NCI-H1436 (cell line): ENCODE measurements around the gene SAE1.

Experiments
- DNase-seq: peaks from one replicate; lab custom pipeline; 2025; lab: John Stamatoyannopoulos, UW

Gene SAE1

DNA sequence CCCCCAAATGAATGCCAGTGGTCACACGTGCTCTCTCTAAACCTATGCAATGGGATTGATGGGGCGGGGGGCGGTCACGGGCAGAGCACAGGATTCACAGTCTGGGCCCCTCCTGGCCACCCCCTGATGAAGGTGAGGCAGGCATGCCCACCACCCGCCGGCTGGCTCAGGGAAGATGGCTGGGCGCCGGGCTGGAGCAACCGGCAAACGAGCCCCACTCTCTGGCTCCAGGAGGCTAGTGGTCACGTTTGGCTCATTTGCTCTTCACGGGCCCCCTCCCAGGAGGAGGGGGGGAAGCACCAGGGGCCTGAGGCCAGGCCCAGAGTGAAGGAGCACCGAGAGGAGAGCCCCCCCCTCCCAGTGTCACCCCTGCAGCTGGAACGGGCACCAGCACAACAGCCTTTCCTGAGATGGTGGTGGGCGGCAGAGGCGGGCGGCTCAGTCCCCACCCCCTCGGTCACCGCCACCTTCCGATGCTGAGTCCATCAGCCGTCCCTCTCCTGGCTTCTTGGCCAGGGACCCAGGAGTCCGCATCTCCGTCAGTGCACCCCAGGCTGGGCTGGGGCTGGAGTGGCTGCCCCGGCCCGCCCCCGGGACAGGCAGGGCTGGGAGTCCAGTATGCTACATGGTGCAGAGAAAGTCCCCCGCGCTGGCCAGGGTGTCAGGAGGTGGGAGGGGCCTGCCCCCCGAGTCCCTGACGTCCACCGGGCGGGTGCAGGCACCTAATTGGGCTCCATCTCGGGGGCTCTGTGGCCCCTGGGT lies 90.6 kb downstream of the SAE1 start:
- no peak for DNase-seq

GRCh38 chr19:47221890-47222289 lies 91.3 kb downstream of the SAE1 start:
- no peak for DNase-seq

DNA sequence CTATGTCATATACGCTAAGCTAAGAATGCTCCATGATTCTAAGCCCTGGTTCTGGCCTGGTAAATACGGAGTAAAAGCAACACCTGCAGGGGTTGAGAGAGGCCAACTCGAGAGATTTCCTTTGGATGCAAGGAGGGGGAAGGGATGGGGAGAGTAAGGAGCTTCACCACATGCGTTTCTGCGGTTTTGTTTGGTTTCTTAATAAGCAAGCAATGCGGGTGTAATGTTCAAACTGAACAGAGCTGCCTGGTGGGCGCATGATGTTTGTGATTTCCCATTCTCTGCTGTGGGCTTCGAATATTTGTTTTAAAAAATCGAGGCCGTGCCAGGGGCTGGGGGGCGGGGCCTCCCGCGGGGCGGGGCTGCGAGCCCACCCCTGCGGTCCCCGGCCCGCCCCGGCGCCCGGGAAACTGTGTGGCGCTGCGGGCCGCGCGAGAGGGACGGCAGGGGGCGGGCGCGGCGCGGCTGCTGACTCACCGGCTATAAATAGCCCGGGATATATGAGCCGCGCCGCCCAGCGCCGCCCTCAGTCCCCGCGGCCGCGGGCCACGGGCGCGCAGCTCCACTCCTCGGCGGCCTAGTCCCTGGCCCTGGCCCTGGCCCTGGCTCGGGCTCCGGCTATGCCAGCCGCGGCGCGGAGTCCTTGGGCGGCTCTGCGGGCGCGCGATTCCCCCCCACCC lies 95.3 kb downstream of the SAE1 start:
- DNase-seq = peak; percentile 85

GRCh38 chr19:47226426-47227351 lies 96.1 kb downstream of the SAE1 start:
- DNase-seq = no peak

GRCh38 chr19:47227352-47228167 lies 96.9 kb downstream of the SAE1 start:
- no peak for DNase-seq

DNA sequence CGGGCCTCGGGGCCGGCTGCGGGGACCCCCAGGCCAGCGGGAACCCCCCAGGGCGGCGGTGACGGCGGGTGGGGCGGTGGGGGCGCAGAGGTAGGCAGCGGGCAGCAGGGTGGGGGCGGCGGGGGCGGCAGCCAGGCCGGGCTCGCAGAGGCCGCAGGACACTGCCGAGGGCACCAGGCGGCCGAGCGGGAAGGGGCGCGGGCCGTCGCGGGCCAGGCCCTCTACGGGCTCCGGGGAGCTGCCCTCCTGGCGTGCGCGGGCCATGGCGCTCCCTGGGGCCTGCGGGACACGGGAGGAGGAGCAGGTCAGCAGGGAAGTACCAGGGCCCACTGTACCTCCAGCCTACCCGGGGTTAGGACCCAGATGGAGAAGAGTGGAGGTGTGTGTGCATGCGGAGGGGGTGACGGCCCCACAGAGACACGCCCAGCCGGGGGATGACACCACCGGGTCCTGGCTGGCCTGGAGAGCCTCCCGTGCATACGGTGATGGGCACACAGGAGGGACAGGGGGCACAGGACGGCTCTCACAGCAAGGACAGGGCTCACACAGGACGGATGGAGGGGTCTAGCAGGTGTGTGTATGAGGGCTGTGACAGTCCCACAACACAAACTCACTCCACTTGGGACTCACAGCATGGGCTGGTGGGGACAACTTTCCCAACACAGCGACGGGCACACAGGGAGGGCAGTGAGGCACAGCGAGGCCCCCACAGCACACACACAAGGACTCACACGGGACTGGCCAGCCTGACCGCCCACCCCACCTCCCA lies 97.7 kb downstream of the SAE1 start:
- no peak for DNase-seq

- DNase-seq = no peak
Measured at GRCh38 chr19:47228937-47229675, 98.5 kb downstream of the SAE1 start.

DNA sequence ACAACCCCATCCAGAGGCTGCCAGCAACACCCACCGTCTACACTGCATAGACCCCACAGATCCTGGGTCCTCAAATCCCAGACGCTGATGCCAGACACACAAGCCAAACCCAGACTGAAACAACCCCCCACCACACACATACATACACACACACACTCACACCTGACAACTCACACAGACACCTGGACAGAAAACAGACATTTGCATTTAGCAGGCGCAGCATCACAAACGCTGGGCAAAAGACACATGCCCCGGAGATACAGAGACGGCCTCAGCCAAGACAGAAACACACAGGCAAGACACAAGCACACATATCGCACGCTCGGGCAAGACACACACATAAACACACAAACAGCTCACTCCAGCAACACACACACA lies 99.0 kb downstream of the SAE1 start:
- DNase-seq = no peak

- no peak for DNase-seq
Measured at GRCh38 chr19:47230054-47230920, 99.7 kb downstream of the SAE1 start.

DNA sequence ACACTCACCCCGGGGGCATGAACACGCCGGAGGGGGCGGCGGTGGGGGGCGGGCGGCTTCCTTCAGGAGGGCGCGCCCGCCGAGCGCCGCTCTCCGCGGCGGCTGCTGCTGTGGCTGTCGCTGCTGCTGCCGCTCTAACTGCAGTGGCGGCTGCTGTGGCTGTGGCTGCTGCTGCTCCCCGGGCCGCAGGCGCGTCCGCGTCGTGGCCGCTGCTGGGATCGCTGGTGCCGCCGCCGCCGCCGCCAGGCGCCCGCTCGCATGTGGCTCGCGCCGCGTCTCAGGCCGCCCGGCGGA lies 100.2 kb downstream of the SAE1 start, which contains the start of gene BBC3:
TSS of gene BBC3 (minus strand) at position 279 of the 294 bp plus-strand sequence. CDS start 2,768 bp downstream, outside the sequence.
- DNase-seq = no peak

DNA sequence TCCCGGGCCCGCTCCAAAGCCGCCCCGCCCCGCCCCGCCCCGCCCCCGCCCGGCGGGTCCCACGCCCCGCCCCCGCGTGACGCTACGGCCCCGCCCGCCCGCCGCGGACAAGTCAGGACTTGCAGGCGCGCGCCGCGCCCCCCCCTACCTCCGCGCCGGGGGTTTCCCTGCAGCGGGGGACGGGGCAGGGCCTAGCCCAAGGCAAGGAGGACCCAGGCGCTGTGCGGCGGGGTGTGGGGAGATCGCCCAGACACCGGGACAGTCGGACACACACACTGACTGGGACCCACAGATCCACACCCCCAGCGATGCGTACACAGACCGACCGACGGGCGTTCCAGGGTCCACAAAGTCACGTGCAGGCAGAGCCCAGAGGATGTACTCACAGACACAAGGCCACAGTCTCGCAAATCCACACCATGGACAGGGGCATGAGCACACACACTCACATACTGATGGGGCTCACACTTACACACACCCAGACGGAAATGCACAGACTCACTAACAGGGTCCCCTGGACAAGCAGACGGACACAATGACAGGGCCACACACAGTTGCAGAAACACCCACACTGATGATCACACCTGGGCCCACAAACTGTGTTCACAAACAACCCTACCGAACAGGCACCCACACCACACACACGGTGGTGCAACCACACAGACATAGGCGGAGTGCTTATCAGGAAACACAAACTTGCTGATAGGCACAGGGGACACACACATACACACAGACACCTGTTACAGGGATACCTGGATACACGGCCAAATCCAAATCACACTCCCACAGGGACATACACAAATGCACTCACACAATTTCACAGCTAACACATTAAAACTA lies 100.8 kb downstream of the SAE1 start:
- DNase-seq = peak; percentile 69

GRCh38 chr19:47232422-47233211 lies 102.0 kb downstream of the SAE1 start:
- DNase-seq = no peak

DNA sequence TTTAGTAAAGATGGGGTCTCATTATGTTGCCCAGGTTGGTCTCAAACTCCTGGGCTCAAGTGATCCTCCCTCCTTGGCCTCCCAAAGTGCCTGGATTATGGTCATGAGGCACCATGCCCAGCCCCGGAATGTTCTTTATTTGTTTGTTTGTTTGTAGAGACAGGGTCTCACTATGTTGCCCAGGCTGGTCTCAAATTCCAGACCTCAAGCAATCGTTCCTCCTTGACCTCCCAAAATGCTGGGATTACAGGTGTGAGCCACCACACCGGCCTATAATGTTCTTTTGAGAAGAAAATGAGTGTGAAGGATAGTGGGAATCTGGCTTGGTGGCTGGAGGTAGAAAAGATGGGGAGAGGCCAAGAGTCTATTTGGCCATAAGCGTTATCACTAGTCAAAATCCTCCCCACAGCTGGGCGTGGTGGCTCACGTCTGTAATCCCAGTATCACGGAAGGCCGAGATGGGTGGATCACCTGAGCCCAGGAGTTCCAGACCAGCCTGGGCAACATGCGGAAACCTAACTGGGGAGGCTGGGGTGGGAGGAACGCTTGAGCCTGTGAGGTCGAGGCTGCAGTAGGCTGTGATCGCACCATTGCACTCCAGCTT lies 105.5 kb downstream of the SAE1 start:
- DNase-seq = no peak

GRCh38 chr19:47239152-47239551 lies 108.5 kb downstream of the SAE1 start:
- DNase-seq = no peak

- DNase-seq = peak; percentile 88
Measured at GRCh38 chr19:47239610-47240296, 109.1 kb downstream of the SAE1 start.

DNA sequence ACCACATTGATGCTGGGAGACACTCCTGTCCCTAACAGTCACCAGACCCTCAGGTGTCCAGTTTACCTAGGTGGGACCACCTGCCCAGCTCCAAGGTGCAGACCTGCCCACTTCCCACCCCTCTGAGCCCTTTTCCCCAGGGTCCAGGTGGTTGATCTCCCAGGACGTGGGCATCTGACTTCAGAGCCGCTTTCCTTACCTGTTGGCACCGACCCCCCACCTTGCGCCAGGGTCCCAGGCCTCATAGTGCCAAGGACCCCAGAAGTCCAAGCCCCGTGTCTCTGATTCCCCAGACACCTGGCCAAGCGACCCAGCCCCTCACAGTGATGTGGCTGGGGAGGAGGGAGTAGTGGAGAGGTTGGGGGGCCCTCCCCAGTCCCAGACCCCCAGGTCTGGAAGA lies 109.9 kb downstream of the SAE1 start:
- DNase-seq = no peak
